Neutrophil (primary cell): ENCODE measurements around the gene EXOC6B.

Source experiments
- H3K27ac ChIP-seq: fragments of 200-600 bp; sonication (generic); 2 replicates; pipeline ENCODE4 v1.5.1; 2016; ENCODE audit warnings: mild to moderate bottlenecking, moderate library complexity
- H3K27me3 ChIP-seq: fragments of 200-600 bp; sonication (generic); 2 replicates; pipeline ENCODE4 v1.6.0; 2016; ENCODE audit warnings: mild to moderate bottlenecking
- H3K36me3 ChIP-seq: fragments of 200-600 bp; sonication (generic); 2 replicates; pipeline ENCODE4 v1.5.1; 2017
- H3K4me1 ChIP-seq, 2 experiments: fragments of 200-600 bp in 1 of 2; sonication (generic) in 1 of 2; 1 replicate in 1 of 2; 2 replicates in 1 of 2; pipeline versions ENCODE4 v1.5.1 to v1.6.1; 2013 to 2016; ENCODE audit warnings: low read depth in 1 of 2, low read length in 1 of 2, mild to moderate bottlenecking in 1 of 2, moderate library complexity in 1 of 2; ENCODE audit not compliant: control insufficient read depth in 1 of 2, insufficient read depth in 1 of 2
- H3K4me3 ChIP-seq, 2 experiments: fragments of 200-600 bp in 1 of 2; sonication (generic) in 1 of 2; 1 replicate in 1 of 2; 2 replicates in 1 of 2; pipeline ENCODE4 v1.5.1; 2013 to 2016; ENCODE audit warnings: low read depth in 1 of 2, low read length in 1 of 2, mild to moderate bottlenecking in 1 of 2, moderate library complexity in 1 of 2
- H3K9me3 ChIP-seq: fragments of 200-600 bp; sonication (generic); 2 replicates; pipeline ENCODE4 v1.5.1; 2016
- TF ChIP-seq, protein P1 (sequence below): fragments of 200-600 bp; sonication (generic); IDR thresholded peaks from 2 replicates; pipeline ENCODE4 v1.5.1; 2016; ENCODE audit warnings: antibody characterized with exemption

The EXOC6B gene

DNA sequence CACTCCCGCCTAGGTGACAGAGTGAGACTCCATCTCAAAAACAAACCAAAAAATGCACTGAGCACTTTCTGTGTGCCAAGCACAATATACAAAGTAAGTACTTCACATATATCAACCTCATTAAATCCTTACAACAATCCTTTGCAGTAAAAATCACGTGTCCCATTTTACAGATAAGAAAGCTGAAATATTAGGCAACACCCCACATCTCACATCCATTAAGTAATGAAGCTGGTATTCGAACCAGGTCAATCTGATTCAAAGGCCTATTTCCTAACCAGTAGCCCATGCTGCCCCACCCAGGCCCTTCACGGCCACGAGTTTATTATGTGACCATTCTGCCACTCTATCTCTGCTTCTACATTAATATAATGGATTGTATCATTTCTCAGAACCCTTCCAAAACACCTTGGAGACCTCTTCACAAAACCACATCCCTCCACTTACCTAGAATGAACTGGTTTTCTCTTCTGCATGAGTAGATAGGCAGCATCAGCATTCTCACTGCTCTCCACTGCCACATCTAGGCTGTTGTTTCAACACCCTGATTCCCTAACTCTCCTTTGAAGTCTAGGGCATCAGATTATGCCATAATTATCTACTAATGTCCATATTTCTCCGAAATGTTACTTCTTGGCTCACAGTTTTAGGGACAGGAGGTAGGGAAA, 3.1 kb upstream of the EXOC6B start:
- TF ChIP-seq, protein P1, sequence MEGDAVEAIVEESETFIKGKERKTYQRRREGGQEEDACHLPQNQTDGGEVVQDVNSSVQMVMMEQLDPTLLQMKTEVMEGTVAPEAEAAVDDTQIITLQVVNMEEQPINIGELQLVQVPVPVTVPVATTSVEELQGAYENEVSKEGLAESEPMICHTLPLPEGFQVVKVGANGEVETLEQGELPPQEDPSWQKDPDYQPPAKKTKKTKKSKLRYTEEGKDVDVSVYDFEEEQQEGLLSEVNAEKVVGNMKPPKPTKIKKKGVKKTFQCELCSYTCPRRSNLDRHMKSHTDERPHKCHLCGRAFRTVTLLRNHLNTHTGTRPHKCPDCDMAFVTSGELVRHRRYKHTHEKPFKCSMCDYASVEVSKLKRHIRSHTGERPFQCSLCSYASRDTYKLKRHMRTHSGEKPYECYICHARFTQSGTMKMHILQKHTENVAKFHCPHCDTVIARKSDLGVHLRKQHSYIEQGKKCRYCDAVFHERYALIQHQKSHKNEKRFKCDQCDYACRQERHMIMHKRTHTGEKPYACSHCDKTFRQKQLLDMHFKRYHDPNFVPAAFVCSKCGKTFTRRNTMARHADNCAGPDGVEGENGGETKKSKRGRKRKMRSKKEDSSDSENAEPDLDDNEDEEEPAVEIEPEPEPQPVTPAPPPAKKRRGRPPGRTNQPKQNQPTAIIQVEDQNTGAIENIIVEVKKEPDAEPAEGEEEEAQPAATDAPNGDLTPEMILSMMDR: no peak
- H3K9me3 ChIP-seq: no peaks in the 10 kb centered on the region
- peaks cover 94% of the 10 kb centered on the region for H3K27me3 ChIP-seq
- H3K4me3 ChIP-seq: no peak overlapping the region
- no peak overlapping the region for H3K27ac ChIP-seq
- peaks cover 7 to 9% of the 10 kb centered on the region in 2 experiments for H3K4me1 ChIP-seq
- no peaks in the 10 kb centered on the region for H3K36me3 ChIP-seq

DNA sequence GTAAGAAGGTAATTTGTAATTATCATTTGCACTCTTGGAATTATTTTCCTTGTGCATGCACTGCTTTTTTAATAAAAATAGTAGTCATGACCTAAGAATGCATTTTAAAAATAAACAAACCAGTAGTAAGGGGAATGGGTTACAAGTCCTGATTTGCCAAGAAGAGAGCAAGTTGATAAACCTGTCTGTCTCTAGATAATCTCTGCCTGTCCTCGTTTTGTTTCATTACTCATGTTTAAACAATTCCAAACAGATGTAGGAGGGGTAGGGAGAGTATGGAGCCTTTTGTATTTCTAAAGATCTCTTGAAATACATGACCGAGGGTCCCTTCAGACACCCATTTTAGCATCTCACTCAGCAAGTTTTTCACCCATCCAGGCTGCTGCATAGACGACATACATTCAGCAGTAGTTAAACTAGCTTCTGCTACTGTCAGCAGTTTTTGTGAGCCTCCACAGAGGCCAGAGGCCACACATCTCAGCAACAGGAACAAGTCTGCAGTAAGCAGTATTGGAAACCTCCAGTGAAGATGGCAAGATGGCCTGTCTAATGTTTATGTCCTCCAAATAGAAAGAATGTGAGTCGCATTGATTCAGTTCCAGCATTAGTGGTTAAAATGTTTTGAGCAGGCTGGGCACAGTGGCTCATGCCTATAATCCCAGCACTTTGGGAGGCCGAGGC, 2.3 kb upstream of the EXOC6B start:
- Histone ChIP-seq H3K27me3 (peaks cover 93% of the 10 kb centered on the region), H3K4me1 (peaks cover 7 to 9% of the 10 kb centered on the region in 2 experiments), H3K36me3 (no peaks in the 10 kb centered on the region), H3K9me3 (no peaks in the 10 kb centered on the region), H3K27ac (no peak overlapping the region), H3K4me3 (no peak overlapping the region)
- TF ChIP-seq, protein P1: no peak

DNA sequence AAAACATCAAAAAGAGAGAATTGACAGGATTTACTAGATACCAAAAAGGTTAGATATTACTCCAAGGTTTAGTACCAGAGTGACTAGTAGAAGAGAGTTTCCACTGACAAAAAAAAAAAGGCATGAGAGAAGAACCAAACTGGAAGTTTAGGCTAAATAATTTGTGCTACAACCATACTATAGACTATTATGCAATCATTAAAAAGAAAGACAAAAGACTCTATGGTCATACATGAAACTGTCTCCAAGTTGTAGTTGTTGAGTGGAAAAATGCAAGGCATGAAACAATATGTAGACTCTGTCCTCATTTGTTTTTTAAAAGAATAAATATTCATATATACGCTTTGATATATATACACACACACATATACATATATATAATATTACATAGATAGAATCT, 1.7 kb upstream of the EXOC6B start:
- Histone ChIP-seq H3K27me3 (peaks cover 92% of the 10 kb centered on the region), H3K27ac (no peak overlapping the region), H3K9me3 (no peaks in the 10 kb centered on the region), H3K36me3 (no peaks in the 10 kb centered on the region), H3K4me1 (peaks cover 7 to 9% of the 10 kb centered on the region in 2 experiments), H3K4me3 (no peak overlapping the region)
- TF ChIP-seq, protein P1: no peak

DNA sequence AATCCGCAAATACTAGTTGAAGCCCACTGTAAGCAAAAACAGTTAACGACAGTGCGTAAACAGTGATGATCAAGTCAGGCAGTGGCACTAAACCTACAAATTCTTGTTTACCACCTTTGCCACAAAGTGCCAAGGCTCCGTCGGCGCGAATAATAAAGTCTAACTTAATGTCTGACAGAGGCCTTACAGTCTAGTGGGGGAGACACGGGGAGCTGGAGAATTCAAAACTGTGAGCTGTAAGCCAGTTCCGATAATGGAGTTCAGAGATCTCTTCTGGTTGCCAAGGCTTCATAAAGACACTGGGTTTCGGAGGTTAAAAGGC, 284 bp upstream of the EXOC6B start:
- TF ChIP-seq, protein P1: no peak
- Histone ChIP-seq H3K27me3 (peaks cover 81% of the 10 kb centered on the region), H3K36me3 (no peaks in the 10 kb centered on the region), H3K4me1 (peaks cover 7 to 9% of the 10 kb centered on the region in 2 experiments), H3K9me3 (no peaks in the 10 kb centered on the region), H3K4me3 (peak overlapping the region; percentile 66 to 71), H3K27ac (no peak overlapping the region)

DNA sequence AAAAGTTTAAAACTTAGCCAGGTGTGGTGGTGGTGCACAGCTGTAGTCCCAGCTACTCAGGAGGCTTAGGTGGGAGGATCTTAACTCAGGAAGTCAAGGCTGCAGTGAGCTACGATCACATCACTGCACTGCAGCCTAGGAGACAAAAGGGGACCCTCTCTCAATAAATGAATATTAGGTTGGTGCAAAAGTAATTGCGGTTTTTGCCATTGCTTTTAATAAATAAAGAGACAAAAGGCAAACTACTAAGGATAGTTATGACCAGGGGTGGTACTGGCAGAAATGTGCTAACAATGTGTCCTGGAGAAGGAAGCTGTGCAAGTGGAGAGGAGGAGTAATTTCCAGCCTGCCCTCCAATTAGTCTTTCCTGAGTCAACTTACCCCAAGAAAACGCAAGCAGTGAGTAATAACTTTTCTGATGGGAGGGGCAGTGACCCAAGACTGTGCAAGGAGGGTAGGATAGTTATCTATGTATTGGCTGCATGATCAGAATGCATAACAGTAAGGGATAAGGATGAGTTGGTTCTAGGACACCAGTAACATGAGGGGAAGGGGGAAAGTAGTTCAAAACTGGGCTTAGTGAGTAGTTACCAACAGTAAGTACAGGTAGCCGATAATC, 1.5 kb downstream of the EXOC6B start:
- Histone ChIP-seq H3K9me3 (no peaks in the 10 kb centered on the region), H3K36me3 (no peaks in the 10 kb centered on the region), H3K4me3 (no peak overlapping the region), H3K27me3 (peaks cover 69% of the 10 kb centered on the region), H3K4me1 (peaks cover 7 to 9% of the 10 kb centered on the region in 2 experiments), H3K27ac (no peak overlapping the region)
- TF ChIP-seq, protein P1: no peak
